Kidney epithelial cell (primary cell): ENCODE data around the gene YKT6. TPM values are rescaled to one million over a fixed set of nuclear protein-coding genes. Genes with fewer than 3 reads are reported as not detected.

ENCODE experiments used
- DNase-seq: peaks from one replicate; pipeline ENCODE4 v3.0.0-alpha.2; 2010; ENCODE audit warnings: low read depth
- H3K27me3 ChIP-seq: 2 replicates; pipeline ENCODE4 v1.6.0; 2011; ENCODE audit warnings: low read length; ENCODE audit not compliant: control insufficient read depth, insufficient read depth
- H3K36me3 ChIP-seq: 2 replicates; pipeline ENCODE4 v1.5.1; 2011; ENCODE audit warnings: low read length; ENCODE audit not compliant: control insufficient read depth, insufficient read depth
- H3K4me3 ChIP-seq: 2 replicates; pipeline ENCODE4 v1.5.1; 2011; ENCODE audit warnings: low read depth, mild to moderate bottlenecking, control low read depth, low read length
- CTCF ChIP-seq: IDR thresholded peaks from 2 replicates; pipeline ENCODE4 v1.5.1; 2011; ENCODE audit warnings: mild to moderate bottlenecking, moderate library complexity, low read length, control low read depth, inconsistent platforms; ENCODE audit not compliant: insufficient read depth, poor library complexity, severe bottlenecking
- total RNA-seq: library from RNA; depleted of rRNA; stranded (reverse); fragments of >200 nt; gene quantifications from 2 replicates; pipeline ENCODE4 v1.2.3, GENCODE V29; 2015

Gene YKT6
- total RNA-seq = 124 and 128 TPM in 2 replicates

- peak within 1 kb of the TSS; percentile 96 for H3K4me3 ChIP-seq
- peak; percentile 86 for DNase-seq
Measured at GRCh38 chr7:44200699-44201461, at the start of gene YKT6. TSS of gene YKT6 (plus strand) at chr7:44200978. CDS start at chr7:44201136, 158 bp downstream.

GRCh38 chr7:44151956-44152355 is 48.8 kb upstream of the YKT6 start:
- no peaks in the 10 kb centered on the region for H3K36me3 ChIP-seq
- peaks cover 3% of the 10 kb centered on the region for H3K27me3 ChIP-seq
- DNase-seq = no peak
- TF ChIP-seq CTCF = no peak
- H3K4me3 ChIP-seq = no peak overlapping the region

More at GRCh38 chr7:44200699-44201461, at the start of gene YKT6:
- H3K36me3 ChIP-seq = peaks cover 1% of the 10 kb centered on the region
- H3K27me3 ChIP-seq = no peaks in the 10 kb centered on the region
- peak; percentile 25 for TF ChIP-seq CTCF

DNA sequence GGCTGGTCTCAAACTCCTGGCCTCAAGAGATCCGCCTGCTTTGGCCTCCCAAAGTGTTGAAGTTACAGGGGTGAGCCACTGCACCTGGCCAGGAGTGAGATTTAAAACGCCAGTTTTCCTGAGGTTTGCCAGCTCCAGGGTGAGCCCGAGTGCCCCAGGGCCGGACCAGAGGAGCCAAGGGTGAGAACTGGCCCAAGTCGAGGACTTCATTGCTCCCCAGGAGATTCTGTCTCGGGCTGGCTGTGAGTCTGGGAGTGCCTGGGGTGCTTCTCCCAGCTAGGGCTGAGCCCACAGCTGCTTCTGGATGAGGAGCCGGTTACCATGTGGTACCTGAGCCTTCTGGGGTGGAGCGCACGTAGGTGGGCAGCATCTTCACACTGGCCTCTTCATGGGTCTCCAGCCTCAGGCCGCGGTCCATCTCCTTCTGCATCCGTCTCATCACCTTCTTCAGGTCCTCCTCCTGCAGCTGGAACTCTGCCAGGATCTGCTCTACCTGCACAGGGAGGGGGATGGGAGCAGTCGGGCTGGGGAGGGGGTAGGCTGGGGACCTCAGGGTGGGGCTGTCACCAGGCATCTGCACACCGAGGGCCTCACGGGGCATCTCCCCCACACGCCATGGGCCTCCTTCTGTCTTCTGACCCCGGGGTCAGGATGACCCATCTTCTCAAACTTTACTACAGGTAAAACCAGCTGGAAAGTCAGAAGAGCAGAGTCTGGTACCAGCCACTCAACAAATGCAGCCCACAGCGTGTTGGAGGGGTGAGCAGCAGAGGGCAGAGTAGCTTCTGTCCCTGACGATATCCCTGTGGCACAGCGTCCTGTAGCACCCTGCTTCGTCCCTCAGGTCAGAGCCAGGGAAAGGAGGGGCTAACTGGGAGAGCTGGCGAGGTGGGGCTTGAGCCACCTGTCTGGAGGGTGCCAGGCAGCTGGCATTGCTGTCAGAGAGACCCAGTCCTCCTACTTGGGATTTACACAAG is 47.5 kb upstream of the YKT6 start:
- no peaks in the 10 kb centered on the region for H3K27me3 ChIP-seq
- no peak for DNase-seq
- no peak for TF ChIP-seq CTCF
- H3K4me3 ChIP-seq = no peak overlapping the region
- H3K36me3 ChIP-seq = no peaks in the 10 kb centered on the region

DNA sequence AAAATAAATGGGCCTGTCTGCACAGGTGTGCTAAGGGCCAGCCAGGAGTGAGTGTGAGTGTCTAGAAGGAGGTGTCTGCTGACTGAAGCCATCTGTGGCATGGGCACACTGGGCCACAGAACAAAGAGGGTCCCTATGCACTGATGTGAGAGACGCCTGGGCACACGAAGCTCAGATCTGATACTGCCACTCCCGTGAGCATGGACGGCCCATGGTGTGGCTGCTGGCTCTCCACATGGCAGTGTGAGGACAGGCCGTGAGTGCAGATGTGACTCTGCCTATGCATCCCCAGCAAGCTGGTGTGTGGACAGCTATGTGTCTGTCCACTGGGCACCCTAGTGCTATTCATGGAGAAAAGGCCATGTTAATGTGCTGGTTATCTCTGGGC is 46.8 kb upstream of the YKT6 start:
- no peaks in the 10 kb centered on the region for H3K36me3 ChIP-seq
- no peak for DNase-seq
- no peak for TF ChIP-seq CTCF
- H3K4me3 ChIP-seq = no peak overlapping the region
- no peaks in the 10 kb centered on the region for H3K27me3 ChIP-seq

- Histone ChIP-seq H3K4me3 (no peak overlapping the region), H3K36me3 (no peaks in the 10 kb centered on the region), H3K27me3 (no peaks in the 10 kb centered on the region)
- no peak for DNase-seq
- no peak for TF ChIP-seq CTCF
Measured at GRCh38 chr7:44154703-44155102, 46.1 kb upstream of the YKT6 start.
